Stimulated activated CD8-positive, alpha-beta memory T cell treated with anti-CD3 and anti-CD28 coated beads, Interleukin-4, amount 100 ng/mL, for 24 hours (primary cell): ENCODE measurements around the gene DNAH3.
"Not testable (repeated sequence)": the region's sequence is repeated elsewhere in the genome, so short reads cannot be mapped to it uniquely, and the experiment has no call there.

ENCODE experiments used
- DNase-seq: peaks from one replicate; pipeline ENCODE4 v3.0.0-alpha.2; 2020; ENCODE audit warnings: low read depth

DNAH3 gene

DNA sequence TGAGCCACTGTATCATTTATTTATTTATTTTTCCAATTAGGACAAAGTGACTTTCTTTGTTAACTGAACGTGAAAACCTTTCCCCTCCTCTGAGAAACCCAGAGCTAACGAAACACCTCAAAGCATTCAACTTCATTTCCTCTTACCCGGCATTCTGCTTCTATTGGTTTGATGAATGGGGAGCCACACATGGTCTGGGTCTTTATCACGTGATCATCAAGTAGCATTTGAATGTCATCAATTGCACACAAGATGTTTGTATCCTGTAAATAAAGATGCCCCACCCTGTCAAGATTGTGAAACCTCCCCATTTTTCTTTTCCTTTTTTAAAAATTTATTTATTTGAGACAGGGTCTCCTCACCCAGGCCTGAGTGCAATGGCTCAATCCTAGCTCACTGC is 80.1 kb downstream of the DNAH3 start:
- no peak for DNase-seq

DNA sequence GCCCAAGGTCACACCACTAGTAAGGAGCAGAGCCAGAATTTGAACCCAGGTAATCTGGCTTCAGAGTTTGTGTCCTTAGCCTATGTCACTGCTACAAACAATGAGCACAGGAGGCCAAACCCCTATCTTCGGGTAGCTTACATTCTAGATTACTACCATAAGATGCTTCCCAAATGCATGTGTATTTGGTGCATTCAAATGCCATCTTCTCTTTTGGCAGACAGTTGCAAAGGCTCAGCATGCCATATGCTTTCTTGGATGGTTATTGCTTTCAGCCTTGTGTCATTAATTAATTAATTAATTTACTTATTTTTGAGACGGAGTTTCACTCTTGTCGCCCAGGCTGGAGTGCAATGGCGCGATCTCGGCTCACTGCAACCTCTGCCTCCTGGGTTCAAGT is 80.7 kb downstream of the DNAH3 start:
- no peak for DNase-seq

DNA sequence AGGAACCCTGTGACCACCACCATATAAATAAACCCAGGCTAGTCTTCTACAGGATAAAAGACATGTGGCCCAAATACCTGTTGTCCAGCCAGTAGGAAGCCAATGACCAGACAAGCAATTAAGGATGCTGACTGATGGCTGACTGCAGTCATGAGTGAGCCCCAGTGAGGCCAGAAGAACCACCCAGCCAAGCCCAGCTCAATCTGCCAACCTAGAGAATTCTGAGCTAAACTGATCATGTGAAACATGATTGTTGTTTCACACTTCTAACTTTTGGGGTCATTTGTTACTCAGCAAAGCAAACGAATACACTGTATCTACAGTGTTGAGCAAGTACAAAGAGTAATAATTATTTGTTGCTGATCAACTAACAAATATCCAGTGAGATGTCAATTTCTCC is 86.4 kb downstream of the DNAH3 start:
- DNase-seq: no peak

DNA sequence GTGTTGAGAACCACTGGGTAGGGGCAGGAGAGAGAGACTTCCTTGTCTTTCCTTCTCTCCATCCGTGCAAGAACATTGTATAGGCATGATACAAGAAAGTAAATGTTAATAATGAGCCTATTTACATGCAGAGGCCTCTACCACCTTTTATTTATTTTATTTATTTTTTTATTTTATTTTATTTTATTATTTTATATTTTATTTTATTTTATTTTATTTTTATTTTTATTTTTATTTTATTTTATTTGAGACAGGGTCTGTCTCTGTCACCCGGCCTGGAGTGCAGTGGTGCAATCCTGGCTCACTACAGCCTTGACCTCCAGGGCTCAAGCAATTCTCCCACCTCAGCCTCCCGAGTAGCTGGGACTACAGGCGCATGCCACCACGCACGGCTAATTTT is 87.3 kb downstream of the DNAH3 start:
- not testable (repeated sequence) for DNase-seq

DNA sequence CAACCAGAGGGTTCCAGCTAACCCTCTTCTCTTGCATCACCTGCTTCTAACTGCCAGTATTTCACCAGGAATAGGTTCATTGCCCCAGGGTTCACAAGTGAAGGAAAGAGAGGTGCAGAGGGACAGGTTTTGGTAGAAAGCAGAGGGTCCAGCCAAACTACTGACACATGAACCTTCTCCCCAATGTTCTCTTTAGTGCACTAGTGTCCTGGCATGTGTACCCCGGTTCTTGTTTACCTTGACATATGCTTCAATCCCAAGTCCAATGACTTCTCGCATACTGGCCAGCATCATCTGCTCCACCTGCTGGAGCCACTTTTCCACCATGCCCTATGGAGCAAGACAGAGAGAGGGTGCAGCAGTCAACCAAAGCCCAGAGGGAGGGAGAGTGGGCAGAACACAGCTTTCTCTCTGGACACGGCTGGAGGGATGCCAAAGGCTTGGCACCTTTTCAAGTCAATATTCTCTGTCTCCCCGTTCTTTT is 90.6 kb downstream of the DNAH3 start:
- no peak for DNase-seq

DNA sequence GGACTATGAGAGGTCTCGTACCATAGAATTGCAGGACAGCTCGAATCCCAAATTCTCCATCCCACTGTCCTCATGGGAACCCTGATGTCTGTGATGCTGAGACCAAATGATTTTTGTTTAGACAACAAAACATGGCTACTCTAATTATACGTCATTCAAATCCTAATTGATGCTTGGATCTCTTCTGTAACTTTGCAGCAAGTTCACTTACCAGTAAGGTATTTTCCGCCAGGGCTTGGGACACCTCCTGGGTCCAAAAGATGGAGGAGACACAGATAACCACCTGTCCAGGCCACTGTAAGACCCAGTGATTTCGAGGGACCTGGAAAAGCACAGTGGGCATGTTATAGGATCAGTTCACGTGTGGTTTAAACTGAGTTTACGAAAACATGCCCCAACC is 92.8 kb downstream of the DNAH3 start:
- no peak for DNase-seq

DNA sequence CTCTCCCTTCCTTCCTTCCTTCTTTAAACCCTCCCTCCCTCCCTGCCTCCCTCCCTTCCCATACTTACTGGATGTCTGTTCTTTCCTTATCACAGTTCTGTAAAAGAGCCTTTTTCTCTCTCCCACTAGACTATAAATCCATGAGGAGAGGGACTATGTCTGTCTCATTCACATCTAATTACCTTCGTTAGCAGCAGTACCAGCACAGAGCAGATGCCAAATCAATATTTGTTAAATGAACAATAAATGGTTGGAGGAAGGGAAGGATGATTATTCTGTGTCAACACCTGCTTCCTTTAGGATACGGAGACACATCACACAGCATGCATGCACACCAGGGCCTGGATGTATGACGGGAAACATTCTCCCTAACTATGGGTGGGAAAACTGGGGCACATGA is 94.2 kb downstream of the DNAH3 start:
- no peak for DNase-seq

GRCh38 chr16:21055738-21056137 is 94.9 kb downstream of the DNAH3 start:
- DNase-seq: not testable (repeated sequence)

DNA sequence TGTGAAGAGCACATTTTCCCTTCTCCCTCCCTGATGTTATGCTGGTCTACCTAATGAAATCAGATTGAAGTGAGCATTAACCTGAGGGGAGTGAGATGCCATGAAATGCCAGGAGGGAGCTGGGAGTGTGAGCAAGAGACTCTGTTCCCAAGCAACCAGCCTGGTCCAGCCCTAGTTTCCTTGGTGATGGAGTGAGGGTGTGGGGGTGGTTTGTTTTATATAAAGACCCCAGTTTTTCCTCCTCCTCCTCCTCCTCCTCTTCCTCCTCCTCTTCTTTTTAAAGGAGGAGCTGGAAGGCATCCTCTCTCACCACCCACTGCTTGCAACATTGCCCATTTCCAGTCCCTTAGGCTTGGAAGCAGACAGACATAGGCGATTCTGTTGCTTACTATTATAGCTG is 97.1 kb downstream of the DNAH3 start:
- DNase-seq: no peak

GRCh38 chr16:21048091-21048912 is 102.3 kb downstream of the DNAH3 start:
- DNase-seq: not testable (repeated sequence)

GRCh38 chr16:21038197-21038596 is 112.4 kb downstream of the DNAH3 start:
- no peak for DNase-seq

DNA sequence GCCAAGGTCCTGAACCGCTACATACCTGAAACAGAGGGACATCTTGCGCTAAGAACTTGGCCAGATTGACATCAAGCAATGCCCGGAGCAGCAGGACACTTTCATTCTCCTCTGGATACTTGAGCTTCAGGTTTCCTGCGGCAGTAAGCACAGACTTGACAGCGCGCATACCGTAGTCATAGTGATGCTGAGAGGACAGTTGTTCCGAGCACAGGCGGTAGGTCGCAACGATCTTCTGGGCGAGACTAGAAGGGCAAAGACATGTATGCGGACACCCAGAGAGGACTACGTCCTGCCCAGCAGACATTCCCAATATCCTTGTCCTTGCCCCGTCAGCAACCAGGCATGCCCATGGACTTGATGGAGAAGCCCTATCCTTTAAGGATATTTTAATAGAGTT is 112.9 kb downstream of the DNAH3 start:
- DNase-seq: no peak

GRCh38 chr16:21037168-21037567 is 113.5 kb downstream of the DNAH3 start:
- DNase-seq: no peak

GRCh38 chr16:21036471-21036870 is 114.2 kb downstream of the DNAH3 start:
- no peak for DNase-seq

DNA sequence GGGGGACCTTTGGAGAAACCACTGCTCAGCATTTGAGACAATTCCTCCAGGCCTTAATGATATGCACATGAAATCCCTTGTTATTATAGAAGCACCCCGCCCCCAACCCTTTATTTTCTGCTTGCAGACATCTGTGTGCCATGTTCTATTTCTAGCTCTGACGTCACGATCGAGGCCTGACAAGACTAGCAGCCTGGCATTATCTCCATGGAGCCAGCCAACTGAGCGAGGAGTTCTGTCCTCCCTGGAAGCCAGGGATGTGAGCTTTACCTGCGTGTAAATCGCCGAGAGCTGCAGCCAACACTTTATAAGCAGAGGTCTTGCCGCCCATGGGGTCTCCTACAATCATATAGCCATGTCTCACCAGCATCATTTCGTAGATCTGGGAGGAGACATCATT is 116.9 kb downstream of the DNAH3 start:
- DNase-seq: no peak

DNA sequence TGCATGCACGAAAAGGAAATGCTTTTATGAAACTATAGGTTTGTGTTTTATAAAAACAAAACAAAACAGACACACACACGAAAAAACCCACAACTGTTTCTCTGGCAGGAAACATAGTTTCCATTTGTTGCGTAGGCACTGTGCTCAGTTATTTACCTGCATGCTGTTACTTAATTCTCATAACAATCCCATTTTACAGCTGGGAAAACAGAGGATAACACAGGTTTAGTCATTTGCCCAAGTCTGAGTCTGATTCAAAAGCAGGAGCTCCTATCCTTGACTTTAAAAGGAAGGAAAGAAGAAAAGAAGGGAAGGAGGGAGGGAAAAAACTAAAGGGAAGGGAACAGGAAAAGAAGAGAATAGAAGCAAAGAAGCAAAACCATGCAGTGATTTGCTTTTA is 117.4 kb downstream of the DNAH3 start:
- DNase-seq: no peak

DNA sequence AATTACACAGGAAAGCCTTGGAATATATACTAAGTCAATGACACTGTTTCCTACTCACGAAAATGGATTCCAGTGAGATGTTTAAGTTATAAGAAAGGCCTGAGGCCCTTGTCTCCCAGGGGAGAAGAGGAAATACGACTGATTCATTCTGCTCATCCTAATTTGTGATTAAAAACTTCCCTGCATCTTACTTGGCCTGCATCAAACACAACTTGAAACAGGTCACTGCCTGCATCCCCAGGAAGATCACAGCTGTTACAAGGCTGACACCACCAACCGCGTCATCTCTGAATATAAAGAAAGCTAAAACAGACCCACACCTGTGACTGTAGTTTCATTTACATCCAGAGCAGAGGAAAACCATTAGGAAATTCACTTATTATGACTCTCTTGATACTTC is 121.9 kb downstream of the DNAH3 start:
- no peak for DNase-seq

GRCh38 chr16:21026846-21027245 is 123.8 kb downstream of the DNAH3 start:
- no peak for DNase-seq

DNA sequence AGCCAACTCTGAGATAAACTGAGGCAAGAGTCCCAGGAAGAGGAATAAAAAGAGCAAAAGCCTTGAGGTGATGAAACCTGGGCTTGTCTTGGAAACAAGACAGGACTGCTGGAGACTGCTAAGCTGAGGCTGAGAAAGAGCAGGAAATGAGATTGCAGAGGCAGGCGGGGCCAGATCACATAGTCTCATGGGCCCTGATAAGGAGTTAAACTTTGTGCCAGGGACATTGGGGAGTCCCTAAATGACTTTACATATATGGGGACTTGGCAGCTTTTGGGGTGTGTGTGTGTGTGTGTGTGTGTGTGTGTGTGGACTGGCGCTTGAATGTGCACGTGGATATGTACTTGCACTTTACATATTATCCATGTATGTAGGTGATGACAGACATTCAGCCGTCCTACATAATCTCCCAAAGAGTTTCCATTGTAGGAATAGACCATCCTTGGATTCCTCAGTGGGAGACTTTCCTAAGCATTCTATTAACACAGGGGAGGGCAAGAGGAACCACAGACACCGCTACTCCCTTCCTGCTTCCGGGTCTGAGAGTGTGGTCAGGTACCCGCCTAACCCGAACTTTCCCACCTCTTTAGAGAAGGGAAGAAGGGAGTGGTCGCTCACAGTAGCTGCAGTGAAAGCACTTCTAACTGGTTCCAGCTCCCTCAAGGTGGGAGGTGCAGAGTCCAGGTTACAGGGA is 127.0 kb downstream of the DNAH3 start:
- no peak for DNase-seq

DNA sequence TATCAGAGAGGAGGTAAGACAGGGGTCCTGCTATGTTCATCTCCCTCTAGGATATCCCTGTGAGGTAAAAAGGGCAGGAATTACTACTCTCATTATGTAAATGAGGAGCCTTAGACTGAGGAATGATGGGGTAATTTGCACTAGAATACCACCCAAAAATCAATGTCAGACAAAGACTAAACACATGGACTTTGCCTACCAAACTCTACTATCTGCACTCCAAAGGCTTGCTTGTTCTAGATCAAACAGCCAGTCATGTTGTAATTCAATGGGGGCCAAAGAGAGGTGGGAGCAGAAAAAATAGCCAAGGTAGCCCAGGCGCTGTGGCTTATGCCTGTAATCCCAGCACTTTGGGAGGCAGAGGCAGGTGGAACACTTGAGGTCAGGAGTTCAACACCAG is 129.3 kb downstream of the DNAH3 start:
- DNase-seq: no peak

DNA sequence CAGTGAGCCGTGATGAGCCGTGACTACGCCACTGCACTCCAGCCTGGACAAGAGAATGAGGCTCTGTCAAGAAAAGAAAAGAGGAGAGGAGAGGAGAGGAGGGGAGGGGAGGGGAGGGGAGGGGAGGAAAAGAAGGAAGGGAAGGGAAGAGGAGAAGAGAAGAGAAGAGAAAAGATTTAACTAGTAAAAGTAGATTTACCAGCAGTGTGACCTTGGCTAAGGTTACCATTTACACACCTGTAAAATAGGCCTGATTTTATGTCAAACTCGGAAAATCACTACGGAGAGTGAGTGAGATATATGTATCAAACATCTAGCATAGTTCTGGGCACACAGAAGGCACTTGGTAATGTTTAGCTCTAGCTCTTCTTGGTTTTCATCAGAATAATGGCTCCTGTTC is 140.8 kb downstream of the DNAH3 start:
- DNase-seq: no peak

DNA sequence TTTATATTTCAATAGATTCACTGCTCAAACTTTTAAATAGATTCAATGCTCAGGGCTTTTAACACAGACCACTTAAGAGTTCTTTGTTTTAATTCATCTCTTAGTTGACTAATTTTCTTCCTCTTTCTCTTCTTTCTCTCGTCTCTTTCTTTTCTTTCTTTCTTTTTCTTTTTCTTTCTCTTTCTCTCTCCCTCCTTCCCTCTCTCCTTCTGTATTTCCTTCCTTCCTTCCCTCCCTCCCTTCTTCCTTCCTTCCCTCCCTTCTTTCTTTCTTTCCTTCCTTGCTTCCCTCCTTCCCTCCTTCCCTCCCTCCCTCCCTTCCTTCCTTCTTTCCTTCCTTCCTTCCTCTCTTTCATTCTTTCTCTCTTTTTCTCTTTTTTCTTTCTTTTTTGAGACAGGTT is 145.6 kb downstream of the DNAH3 start:
- no peak for DNase-seq

- DNase-seq: no peak
Measured at GRCh38 chr16:21001262-21001661, 149.4 kb downstream of the DNAH3 start.

GRCh38 chr16:20997147-20997546 is 153.5 kb downstream of the DNAH3 start:
- no peak for DNase-seq
